ENCODE measurements around the gene SH3RF3.

SH3RF3 gene

DNA sequence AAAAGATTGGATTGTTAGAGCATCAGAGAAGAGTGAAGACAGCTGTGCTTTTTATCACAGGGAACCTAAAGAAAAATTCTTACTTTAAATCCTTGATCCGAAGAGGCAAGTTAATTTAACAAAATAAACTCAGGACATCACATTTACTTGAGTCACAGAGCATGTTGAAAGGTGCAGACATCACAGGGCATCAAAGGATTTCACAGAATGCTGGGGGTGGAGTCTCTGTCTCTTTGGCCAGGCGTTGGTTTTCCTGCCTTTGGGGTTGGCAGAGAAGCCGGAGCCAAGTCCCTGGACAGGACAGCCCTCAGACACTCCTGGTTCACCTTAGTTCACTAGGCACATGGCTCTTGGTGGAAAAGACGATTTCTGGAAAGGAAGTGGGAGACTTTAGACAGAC is 56.3 kb downstream of the SH3RF3 start:
- DNase-seq: no peak

- no peak for DNase-seq
Observed at GRCh38 chr2:109185821-109186570, 57.0 kb downstream of the SH3RF3 start.

- DNase-seq: no peak
Observed at GRCh38 chr2:109186656-109187250, 57.7 kb downstream of the SH3RF3 start.

GRCh38 chr2:109187711-109188495 is 58.9 kb downstream of the SH3RF3 start:
- no peak for DNase-seq

- no peak for DNase-seq
Observed at GRCh38 chr2:109188496-109188890, 59.5 kb downstream of the SH3RF3 start.

DNA sequence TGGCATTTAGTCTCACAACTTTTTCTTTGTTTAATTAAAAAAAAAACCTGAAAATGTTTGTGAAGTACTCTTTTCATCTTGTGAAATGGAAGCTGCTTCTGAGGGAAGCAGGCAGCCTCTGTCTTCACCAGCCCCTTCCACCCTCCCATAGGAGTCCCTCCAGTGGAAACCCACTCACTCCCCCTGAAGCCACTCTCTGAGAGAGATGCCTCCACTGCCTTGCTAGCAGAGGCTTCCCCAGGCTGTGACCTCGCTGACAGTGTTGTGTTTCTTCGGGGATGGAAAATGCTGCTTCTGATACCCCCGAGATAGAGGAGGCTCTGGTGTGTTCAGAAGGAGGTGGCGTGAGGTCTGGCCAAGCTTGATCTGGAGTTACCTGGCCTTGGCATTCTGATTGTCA is 59.9 kb downstream of the SH3RF3 start:
- DNase-seq: no peak

DNA sequence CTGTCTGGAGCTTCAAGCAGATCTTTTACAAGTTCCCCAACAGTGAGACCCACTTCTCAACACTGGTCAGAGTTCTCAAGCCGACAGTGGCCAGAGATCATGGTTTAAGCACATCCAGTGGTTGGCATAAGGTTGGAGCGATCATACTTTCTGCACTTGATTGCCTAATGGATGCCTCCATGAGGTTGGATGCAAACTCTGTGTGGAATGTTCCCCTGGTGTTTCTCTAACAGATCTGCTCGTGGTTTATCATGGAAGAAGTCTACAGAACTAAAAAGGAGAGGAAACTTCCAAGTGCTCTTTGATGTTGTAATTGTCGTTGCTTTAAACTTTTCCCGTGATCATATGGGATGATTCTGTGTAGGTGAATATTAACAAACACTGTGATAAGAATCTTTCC is 60.7 kb downstream of the SH3RF3 start:
- no peak for DNase-seq

- no peak for DNase-seq
Observed at GRCh38 chr2:109193807-109194619, 65.0 kb downstream of the SH3RF3 start.

DNA sequence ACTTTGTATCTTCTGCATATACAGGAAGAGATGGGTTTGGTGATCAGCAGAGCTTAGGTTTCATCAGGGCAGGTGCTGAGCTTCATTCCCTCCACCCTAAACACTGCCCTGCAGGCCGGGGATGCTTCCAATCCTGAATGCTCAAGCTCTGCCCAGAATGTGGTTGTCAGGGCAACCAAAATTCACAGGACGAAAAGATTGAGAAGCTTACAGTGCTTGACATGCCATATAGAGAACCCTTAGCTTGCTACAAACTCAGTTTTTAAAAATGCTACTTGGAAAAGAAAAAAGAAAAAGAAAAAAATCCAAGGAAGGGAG is 65.6 kb downstream of the SH3RF3 start:
- no peak for DNase-seq

GRCh38 chr2:109195193-109196045 is 66.4 kb downstream of the SH3RF3 start:
- DNase-seq: no peak

GRCh38 chr2:109196081-109196875 is 67.3 kb downstream of the SH3RF3 start:
- DNase-seq: no peak

- DNase-seq: no peak
Observed at GRCh38 chr2:109197491-109198418, 68.8 kb downstream of the SH3RF3 start.

- no peak for DNase-seq
Observed at GRCh38 chr2:109199790-109200189, 70.8 kb downstream of the SH3RF3 start.

DNA sequence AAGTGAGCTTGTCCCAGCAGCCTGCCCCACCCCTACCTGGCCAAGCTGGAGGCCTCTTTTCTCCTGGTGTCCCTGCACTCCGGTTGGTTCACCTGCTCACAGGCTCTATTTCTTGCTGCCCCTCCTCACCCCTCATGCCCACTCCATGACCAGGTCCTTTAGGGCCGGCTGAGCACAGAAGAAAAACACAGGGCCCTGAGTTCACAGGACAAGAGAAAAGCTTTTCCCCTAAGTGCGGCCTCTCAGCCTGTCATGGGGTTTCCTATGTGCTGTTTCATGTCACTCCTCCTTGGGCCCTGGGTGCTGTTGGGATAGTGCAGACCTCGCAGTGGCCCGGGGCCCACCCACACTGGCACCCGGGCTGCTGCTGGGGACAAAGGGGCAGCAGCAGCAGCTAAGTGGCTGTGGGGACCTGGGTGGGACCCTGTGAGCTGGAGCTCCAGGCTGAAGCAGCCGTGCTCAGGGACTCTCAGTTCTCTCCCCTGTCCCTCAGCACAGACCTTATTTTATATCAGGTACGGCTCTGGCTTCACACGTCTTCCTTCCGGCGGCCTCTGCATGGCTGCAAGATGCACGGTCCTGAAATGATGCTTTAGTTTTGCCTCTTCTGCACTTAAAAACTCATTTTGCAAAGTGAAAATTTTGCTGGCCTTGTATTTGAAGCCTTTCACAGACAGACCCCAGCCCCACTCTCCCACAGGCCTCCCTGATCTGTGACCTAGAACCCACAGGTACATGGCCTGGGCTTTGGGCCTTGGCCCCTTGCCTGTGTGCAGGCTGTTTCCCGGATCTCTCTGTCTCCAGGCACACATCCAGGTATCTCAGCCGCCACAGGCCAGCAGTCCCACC is 71.8 kb downstream of the SH3RF3 start:
- no peak for DNase-seq

- no peak for DNase-seq
Observed at GRCh38 chr2:109201465-109202327, 72.7 kb downstream of the SH3RF3 start.

DNA sequence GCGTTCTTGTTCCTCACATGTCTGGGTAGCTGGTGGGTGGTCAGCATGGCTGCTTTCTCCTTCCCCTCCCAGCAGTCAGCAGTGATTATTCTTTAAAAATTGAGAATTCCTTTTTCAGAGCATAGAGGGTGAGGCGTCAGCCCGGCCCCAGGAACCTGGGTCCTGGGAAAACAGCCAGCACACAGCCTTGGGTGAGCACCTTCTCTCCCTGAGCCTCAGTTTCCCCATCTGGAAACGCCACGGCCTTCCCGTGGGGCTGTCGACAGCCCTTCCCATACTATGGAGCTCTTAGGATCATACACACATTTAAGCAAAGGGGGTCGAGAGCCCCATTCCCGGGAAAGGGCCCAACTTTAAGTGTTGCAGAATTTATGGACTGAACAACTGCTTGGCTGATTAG is 73.5 kb downstream of the SH3RF3 start:
- DNase-seq: no peak

DNA sequence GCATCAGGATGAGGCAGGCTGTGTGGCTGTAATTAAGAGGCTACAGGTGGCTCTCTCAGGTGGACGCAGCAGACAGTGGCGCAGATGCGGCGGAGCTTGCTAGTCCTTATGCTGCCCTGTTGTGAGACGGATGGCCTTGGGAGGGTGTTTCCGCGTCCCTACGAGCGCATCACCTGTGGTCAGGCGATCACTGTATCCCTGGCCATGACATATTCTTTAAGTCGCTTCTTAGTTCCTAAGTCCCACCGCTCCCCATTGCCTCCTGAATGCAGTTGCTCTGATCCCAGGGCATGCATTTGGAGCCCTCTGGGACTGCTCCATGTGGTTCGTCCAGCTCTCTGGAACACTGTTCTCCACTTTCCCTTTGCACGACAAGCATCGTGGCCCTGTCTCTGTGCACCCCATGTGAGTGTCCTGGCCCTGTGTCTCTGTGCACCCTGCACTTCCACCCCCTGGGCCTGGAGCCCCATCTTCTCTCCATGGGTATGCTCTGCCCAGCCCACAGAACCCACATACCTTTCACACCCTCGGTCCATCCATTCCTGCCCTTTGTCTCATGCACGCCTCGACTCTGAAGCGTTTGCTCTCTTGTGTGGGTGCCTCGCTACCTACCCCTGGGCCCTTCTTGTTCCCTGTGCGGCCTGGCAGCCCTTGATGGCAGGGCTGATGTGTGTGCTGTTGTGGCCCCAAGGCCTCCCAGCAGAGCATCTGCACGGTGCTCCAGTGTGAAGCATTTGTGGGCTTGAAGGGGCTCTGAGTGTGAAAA is 74.4 kb downstream of the SH3RF3 start:
- DNase-seq: no peak

GRCh38 chr2:109204412-109204811 is 75.4 kb downstream of the SH3RF3 start:
- no peak for DNase-seq

Data from NCI-H2029 (cell line).